A549 (cell line): ENCODE measurements around the gene PPY. TPM values are rescaled to one million over a fixed set of nuclear protein-coding genes. Genes with fewer than 3 reads are reported as not detected.

Experiments used
- ATAC-seq, 2 experiments: fragments of 200-7000 bp in 1 of 2; fragments of >200 bp in 1 of 2; cut with Nextera tagmentation in 1 of 2; cut with Tn5 transposase in 1 of 2; 3 replicates each; pipeline versions ENCODE4 v1.8.0 to v1.9.1; 2018 to 2020; ENCODE audit warnings: mild to moderate bottlenecking in 1 of 2, moderate library complexity in 1 of 2
- CTCF ChIA-PET: fragments of 300-600 bp; sonication (Branson Sonifier 250); formaldehyde crosslinking; extraction: SDS; loops from one replicate; lab custom pipeline; 2021; ENCODE audit warnings: antibody characterized with exemption, inconsistent platforms; lab: Yijun Ruan, JAX
- POLR2A ChIA-PET: fragments of 350-600 bp; formaldehyde crosslinking; extraction: SDS; loops from one replicate; lab custom pipeline; 2021; ENCODE audit warnings: antibody characterized with exemption, inconsistent platforms; lab: Yijun Ruan, JAX
- DNase-seq, 2 experiments: peaks; one replicate each; pipeline versions ENCODE4 v3.0.0 to v3.0.0-alpha.2; 2011 to 2016; ENCODE audit warnings: low read depth in 1 of 2, low spot score in 1 of 2
- FAIRE-seq: peaks from 2 replicates; lab custom pipeline; 2011; peaks lifted over from hg19 to GRCh38; lab: Jason Lieb, UNC
- H3K27ac ChIP-seq, 2 experiments: fragments of >200 bp; sonication (Bioruptor Twin); formaldehyde crosslinking; 3 replicates each; pipeline ENCODE4 v1.5.1; 2016 to 2017
- H3K4me1 ChIP-seq: fragments of >200 bp; sonication (Bioruptor Twin); formaldehyde crosslinking; 3 replicates; pipeline ENCODE4 v1.6.1; 2016
- H3K4me2 ChIP-seq: fragments of >200 bp; sonication (Bioruptor Twin); formaldehyde crosslinking; 3 replicates; pipeline ENCODE4 v1.6.1; 2016
- H3K4me3 ChIP-seq: fragments of >200 bp; sonication (Bioruptor Twin); formaldehyde crosslinking; 3 replicates; pipeline ENCODE4 v1.5.1; 2016
- H3K9me3 ChIP-seq: fragments of >200 bp; sonication (Bioruptor Twin); formaldehyde crosslinking; 3 replicates; pipeline ENCODE4 v1.6.1; 2016
- CBX2 ChIP-seq: fragments of 200-600 bp; sonication (generic); IDR thresholded peaks from 2 replicates; pipeline ENCODE4 v1.6.1; 2016; ENCODE audit warnings: low read depth, mild to moderate bottlenecking, borderline replicate concordance
- CBX8 ChIP-seq: fragments of 200-600 bp; sonication (generic); IDR thresholded peaks from 2 replicates; pipeline ENCODE4 v1.6.1; 2016
- CEBPB ChIP-seq, 2 experiments: fragments of >200 bp in 1 of 2; sonication (Bioruptor Twin) in 1 of 2; formaldehyde crosslinking in 1 of 2; IDR thresholded peaks; 2 replicates each; pipeline ENCODE4 v1.6.1; 2012 to 2016
- EHMT2 ChIP-seq: fragments of 200-600 bp; sonication (generic); IDR thresholded peaks from 2 replicates; pipeline ENCODE4 v1.6.1; 2016; ENCODE audit warnings: antibody characterized with exemption, low read depth, mild to moderate bottlenecking, moderate library complexity
- FOSB ChIP-seq: fragments of 250-450 bp; sonication (Bioruptor Pico); IDR thresholded peaks from 2 replicates; pipeline ENCODE4 v1.5.0; 2020; ENCODE audit warnings: mild to moderate bottlenecking, moderate library complexity
- FOSL2 ChIP-seq, 2 experiments: fragments of 450-650 bp in 1 of 2; fragments of >200 bp in 1 of 2; sonication (Bioruptor Twin) in 1 of 2; formaldehyde crosslinking; IDR thresholded peaks; 2 replicates each; pipeline versions ENCODE4 v1.5.0 to v1.6.1; 2016 to 2020; ENCODE audit warnings: mild to moderate bottlenecking in 1 of 2, moderate library complexity in 1 of 2
- HOXA7 ChIP-seq: fragments of 250-450 bp; sonication (Bioruptor Pico); IDR thresholded peaks from 2 replicates; pipeline ENCODE4 v1.5.0; 2020; ENCODE audit warnings: mild to moderate bottlenecking, moderate library complexity
- JUNB ChIP-seq: fragments of >200 bp; sonication (Bioruptor Twin); formaldehyde crosslinking; IDR thresholded peaks from 2 replicates; pipeline ENCODE4 v1.6.1; 2016
- NFE2L2 ChIP-seq: fragments of 150-350 bp; conservative IDR thresholded peaks from 2 replicates; pipeline ENCODE4 v1.6.1; 2014; ENCODE audit warnings: low read length
- NR3C1 ChIP-seq: fragments of >200 bp; sonication (Bioruptor Twin); formaldehyde crosslinking; IDR thresholded peaks from 3 replicates; pipeline ENCODE4 v1.6.1; 2017
- POLR2AphosphoS2 ChIP-seq: conservative IDR thresholded peaks from 2 replicates; pipeline ENCODE4 v1.6.1; 2012; ENCODE audit warnings: low read length, improper control_type of control experiment, inconsistent platforms
- RAD21 ChIP-seq, 2 experiments: fragments of >200 bp in 1 of 2; sonication (Bioruptor Twin) in 1 of 2; formaldehyde crosslinking in 1 of 2; IDR thresholded peaks in 1 of 2; conservative IDR thresholded peaks in 1 of 2; 2 replicates in 1 of 2; 3 replicates in 1 of 2; pipeline ENCODE4 v1.6.1; 2012 to 2018; ENCODE audit warnings: inconsistent platforms in 1 of 2
- RCOR1 ChIP-seq: fragments of 150-350 bp; IDR thresholded peaks from 2 replicates; pipeline ENCODE4 v1.6.1; 2014; ENCODE audit warnings: antibody characterized with exemption, low read length, low read depth
- REST ChIP-seq: fragments of 200-600 bp; sonication (generic); IDR thresholded peaks from 2 replicates; pipeline ENCODE4 v1.6.1; 2016; ENCODE audit warnings: antibody characterized with exemption, mild to moderate bottlenecking, moderate library complexity
- RFX5 ChIP-seq: fragments of 450-650 bp; IDR thresholded peaks from 2 replicates; pipeline ENCODE4 v1.7.1; 2014; ENCODE audit warnings: antibody characterized with exemption, mild to moderate bottlenecking, moderate library complexity
- RNF2 ChIP-seq: fragments of 200-600 bp; sonication (generic); IDR thresholded peaks from 2 replicates; pipeline ENCODE4 v1.6.1; 2016; ENCODE audit warnings: low read depth, mild to moderate bottlenecking, antibody characterized with exemption, moderate library complexity, borderline replicate concordance
- SREBF2 ChIP-seq: fragments of 450-650 bp; IDR thresholded peaks from 2 replicates; pipeline ENCODE4 v1.6.1; 2014; ENCODE audit warnings: mild to moderate bottlenecking, moderate library complexity
- ZC3H11A ChIP-seq: fragments of 450-650 bp; IDR thresholded peaks from 2 replicates; pipeline ENCODE4 v1.6.1; 2014; ENCODE audit warnings: antibody characterized with exemption, mild to moderate bottlenecking
- WGBS: methylation state at CpG from one replicate; pipeline ENCODE4 v1.1.6; 2017; ENCODE audit errors: missing lambda C conversion rate; 5-methylcytosine and 5-hydroxymethylcytosine counted together
- polyA plus RNA-seq, 4 experiments: library from polyadenylated mRNA; depleted of rRNA in 3 of 4; stranded (reverse); fragments of >200 nt; fragmentation: RNase III in 1 of 4; extraction: RNeasy Plus Mini Kit Qiagen cat#74134 plus additional on column Dnase treatment in 1 of 4; gene quantifications; 2 replicates in 3 of 4; 3 replicates in 1 of 4; pipeline ENCODE4 v1.2.3, GENCODE V29; 2011 to 2017
- TF ChIP-seq, protein P1 (sequence below): fragments of 150-350 bp; IDR thresholded peaks from 2 replicates; pipeline ENCODE4 v1.6.1; 2014; ENCODE audit warnings: low read depth, mild to moderate bottlenecking, low read length
- TF ChIP-seq, protein P2 (sequence below): fragments of 250-450 bp; sonication (Bioruptor Pico); IDR thresholded peaks from 2 replicates; pipeline ENCODE4 v1.5.0; 2020; ENCODE audit warnings: low read depth, mild to moderate bottlenecking, moderate library complexity

PPY gene
- polyA plus RNA-seq, 2 of the 4 experiments (the other 2 are of a cell fraction), result not detected

DNA sequence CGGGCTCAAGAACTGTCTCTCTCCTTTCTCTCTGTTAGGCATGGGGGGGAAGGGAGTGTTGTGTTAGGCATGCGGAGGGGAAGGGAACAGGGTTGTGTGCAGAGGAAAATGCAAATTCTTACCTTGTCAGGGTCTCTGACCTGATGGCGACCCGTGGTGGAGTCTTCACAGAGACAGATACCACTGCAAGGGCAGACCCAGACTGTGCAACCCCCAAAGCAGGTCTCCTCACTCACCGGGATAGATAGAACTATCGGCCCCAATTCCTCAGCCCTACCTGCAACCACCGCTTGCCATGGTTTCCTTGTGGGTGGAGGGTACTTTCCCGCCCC lies 25.3 kb downstream of the PPY start:
- H3K27ac ChIP-seq, result no peak overlapping the region
- FAIRE-seq (no peak), DNase-seq (no peak), ATAC-seq (no peak)
- CTCF ChIA-PET, result interaction anchor here (1.0 to 11.5 kb wide), 4 partner anchors 8 to 108 kb away, joined by 3 to 189 read pairs (median 34); no protein-coding TSS in a partner anchor
- no peaks in the 10 kb centered on the region for H3K4me1 ChIP-seq
- H3K4me2 ChIP-seq, result no peak overlapping the region
- TF ChIP-seq NFE2L2 (no peak), CBX2 (no peak), JUNB (no peak), ZC3H11A (no peak), RAD21 (conservative IDR thresholded peaks at IDR 0.05 in 1 of 2, IDR thresholded peaks at IDR 0.05 in 1 of 2) (no peak), RNF2 (no peak)
- WGBS, result 85% methylated on average over 8 of the region's 8 CpGs
- H3K4me3 ChIP-seq, result no peak overlapping the region
- H3K9me3 ChIP-seq, result no peaks in the 10 kb centered on the region
- POLR2A ChIA-PET, result no interaction called here

DNA sequence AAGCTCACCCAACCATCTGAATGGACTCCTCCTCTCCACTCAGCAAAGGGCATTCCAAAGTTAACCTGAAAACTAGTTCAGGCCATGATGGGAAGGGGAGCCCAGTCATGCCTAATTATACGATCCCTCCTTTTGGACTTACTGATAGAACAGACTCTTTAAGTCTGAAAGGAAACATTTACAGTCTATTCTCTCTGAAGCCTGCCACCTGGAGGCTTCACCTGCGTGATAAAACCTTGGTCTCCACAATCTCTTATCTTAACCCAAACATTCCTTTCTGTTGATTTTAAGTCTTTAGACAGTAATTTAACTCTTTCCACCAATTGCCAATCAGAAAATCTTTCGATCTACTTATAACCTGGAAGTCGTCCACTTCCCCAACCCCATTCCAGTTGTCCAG lies 25.9 kb downstream of the PPY start:
- POLR2A ChIA-PET, result no interaction called here
- H3K27ac ChIP-seq, result no peak overlapping the region
- FAIRE-seq (no peak), DNase-seq (no peak), ATAC-seq (no peak)
- no peak overlapping the region for H3K4me3 ChIP-seq
- CTCF ChIA-PET, result interaction anchor here (1.0 to 18.8 kb wide), 6 partner anchors 9 to 109 kb away, joined by 3 to 215 read pairs (median 34); partner anchors contain the start of genes MPP2 and PPY
- H3K4me1 ChIP-seq, result no peaks in the 10 kb centered on the region
- H3K4me2 ChIP-seq, result no peak overlapping the region
- WGBS, result 46% methylated on average over 4 of the region's 4 CpGs
- TF ChIP-seq, protein P1, sequence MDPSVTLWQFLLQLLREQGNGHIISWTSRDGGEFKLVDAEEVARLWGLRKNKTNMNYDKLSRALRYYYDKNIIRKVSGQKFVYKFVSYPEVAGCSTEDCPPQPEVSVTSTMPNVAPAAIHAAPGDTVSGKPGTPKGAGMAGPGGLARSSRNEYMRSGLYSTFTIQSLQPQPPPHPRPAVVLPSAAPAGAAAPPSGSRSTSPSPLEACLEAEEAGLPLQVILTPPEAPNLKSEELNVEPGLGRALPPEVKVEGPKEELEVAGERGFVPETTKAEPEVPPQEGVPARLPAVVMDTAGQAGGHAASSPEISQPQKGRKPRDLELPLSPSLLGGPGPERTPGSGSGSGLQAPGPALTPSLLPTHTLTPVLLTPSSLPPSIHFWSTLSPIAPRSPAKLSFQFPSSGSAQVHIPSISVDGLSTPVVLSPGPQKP, result no peak
- TF ChIP-seq RCOR1, result no peak
- TF ChIP-seq CBX8, result no peak
- TF ChIP-seq POLR2AphosphoS2, result no peak
- TF ChIP-seq FOSL2 (IDR thresholded peaks at IDR 0.05), result no peak
- TF ChIP-seq FOSL2 (CRISPR knock-in tag; IDR thresholded peaks at IDR 0.05), result no peak
- no peak for TF ChIP-seq RNF2
- no peak for TF ChIP-seq ZC3H11A
- TF ChIP-seq RFX5, result no peak
- TF ChIP-seq NR3C1, result no peak
- TF ChIP-seq FOSB, result no peak
- no peak for TF ChIP-seq REST
- no peak for TF ChIP-seq SREBF2
- TF ChIP-seq CEBPB (IDR thresholded peaks at IDR 0.05), result no peak
- TF ChIP-seq, protein P2, sequence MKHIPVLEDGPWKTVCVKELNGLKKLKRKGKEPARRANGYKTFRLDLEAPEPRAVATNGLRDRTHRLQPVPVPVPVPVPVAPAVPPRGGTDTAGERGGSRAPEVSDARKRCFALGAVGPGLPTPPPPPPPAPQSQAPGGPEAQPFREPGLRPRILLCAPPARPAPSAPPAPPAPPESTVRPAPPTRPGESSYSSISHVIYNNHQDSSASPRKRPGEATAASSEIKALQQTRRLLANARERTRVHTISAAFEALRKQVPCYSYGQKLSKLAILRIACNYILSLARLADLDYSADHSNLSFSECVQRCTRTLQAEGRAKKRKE (CRISPR knock-in tag), result no peak
- TF ChIP-seq HOXA7 (CRISPR knock-in tag), result no peak
- TF ChIP-seq EHMT2, result no peak
- no peaks in the 10 kb centered on the region for H3K9me3 ChIP-seq
